H9 (cell line): ENCODE results near the gene KLHL15. TPM values are rescaled to one million over a fixed set of nuclear protein-coding genes. Genes with fewer than 3 reads are reported as not detected.

Experiments
- DNase-seq: peaks from one replicate; pipeline ENCODE4 v3.0.0-alpha.2; 2017
- H2AFZ ChIP-seq: one replicate; pipeline ENCODE4 v1.6.1; 2013; ENCODE audit warnings: mild to moderate bottlenecking, low read length, control low read depth, moderate library complexity
- H2AK5ac ChIP-seq: 2 replicates; pipeline ENCODE4 v1.6.1; 2013; ENCODE audit warnings: low read length, control low read depth, mixed read lengths; ENCODE audit not compliant: insufficient read length
- H2BK120ac ChIP-seq: one replicate; pipeline ENCODE4 v1.6.1; 2013; ENCODE audit warnings: low read depth, mild to moderate bottlenecking, low read length, control low read depth, inconsistent platforms; ENCODE audit not compliant: poor library complexity, severe bottlenecking
- H2BK12ac ChIP-seq: 2 replicates; pipeline ENCODE4 v1.6.1; 2013; ENCODE audit warnings: low read length, control low read depth, mixed read lengths, low read depth; ENCODE audit not compliant: insufficient read length
- H2BK15ac ChIP-seq: 2 replicates; pipeline ENCODE4 v1.6.1; 2013; ENCODE audit warnings: low read depth, low read length, control low read depth
- H2BK20ac ChIP-seq: one replicate; pipeline ENCODE4 v1.6.1; 2013; ENCODE audit warnings: low read depth, mild to moderate bottlenecking, low read length, control low read depth, inconsistent platforms; ENCODE audit not compliant: poor library complexity, severe bottlenecking
- H2BK5ac ChIP-seq: 2 replicates; pipeline ENCODE4 v1.6.1; 2013; ENCODE audit warnings: low read length, control low read depth, mixed read lengths; ENCODE audit not compliant: insufficient read length
- H3K14ac ChIP-seq: 2 replicates; pipeline ENCODE4 v1.6.1; 2013; ENCODE audit warnings: low read length, control low read depth; ENCODE audit not compliant: insufficient read depth
- H3K18ac ChIP-seq: 2 replicates; pipeline ENCODE4 v1.6.1; 2013; ENCODE audit warnings: low read depth, mild to moderate bottlenecking, mixed read lengths, low read length, control low read depth; ENCODE audit not compliant: insufficient read length
- H3K23ac ChIP-seq: 2 replicates; pipeline ENCODE4 v1.6.1; 2013; ENCODE audit warnings: low read length, control low read depth, mixed read lengths, low read depth; ENCODE audit not compliant: insufficient read length
- H3K23me2 ChIP-seq: 2 replicates; pipeline ENCODE4 v1.6.1; 2013; ENCODE audit warnings: low read depth, mild to moderate bottlenecking, mixed read lengths, low read length, control low read depth; ENCODE audit not compliant: insufficient read length, poor library complexity, severe bottlenecking
- H3K27ac ChIP-seq: 2 replicates; pipeline ENCODE4 v1.5.1; 2013; ENCODE audit warnings: low read length, control low read depth, mixed read lengths, low read depth; ENCODE audit not compliant: insufficient read length
- H3K27me3 ChIP-seq: 2 replicates; pipeline ENCODE4 v1.6.1; 2013; ENCODE audit warnings: low read length, control low read depth, inconsistent platforms; ENCODE audit not compliant: insufficient read depth
- H3K4ac ChIP-seq: 2 replicates; pipeline ENCODE4 v1.6.1; 2013; ENCODE audit warnings: low read depth, mild to moderate bottlenecking, control low read depth, inconsistent platforms, low read length, moderate library complexity
- H3K4me1 ChIP-seq: 2 replicates; pipeline ENCODE4 v1.6.1; 2013; ENCODE audit warnings: low read length, control low read depth, inconsistent platforms; ENCODE audit not compliant: insufficient read depth
- H3K4me2 ChIP-seq: 2 replicates; pipeline ENCODE4 v1.6.1; 2013; ENCODE audit warnings: low read length, control low read depth, mixed read lengths; ENCODE audit not compliant: insufficient read length, insufficient read depth
- H3K56ac ChIP-seq: 2 replicates; pipeline ENCODE4 v1.6.1; 2013; ENCODE audit warnings: low read depth, mild to moderate bottlenecking, mixed read lengths, low read length, control low read depth; ENCODE audit not compliant: insufficient read length
- H3K79me1 ChIP-seq: 2 replicates; pipeline ENCODE4 v1.6.1; 2013; ENCODE audit warnings: low read depth, mild to moderate bottlenecking, moderate library complexity, low read length, control low read depth, inconsistent platforms; ENCODE audit not compliant: insufficient read depth, poor library complexity, severe bottlenecking
- H3K79me2 ChIP-seq: 2 replicates; pipeline ENCODE4 v1.6.1; 2013; ENCODE audit warnings: low read length, control low read depth, inconsistent platforms; ENCODE audit not compliant: insufficient read depth
- H3K9ac ChIP-seq: 2 replicates; pipeline ENCODE4 v1.6.1; 2013; ENCODE audit warnings: low read length, control low read depth, mixed read lengths; ENCODE audit not compliant: insufficient read length; ENCODE audit errors: extremely low read depth
- H3K9me3 ChIP-seq: one replicate; pipeline ENCODE4 v1.6.1; 2013; ENCODE audit warnings: low read depth, low read length, inconsistent platforms; ENCODE audit not compliant: control insufficient read depth
- H3T11ph ChIP-seq: one replicate; pipeline ENCODE4 v1.6.1; 2013; ENCODE audit warnings: mild to moderate bottlenecking, low read length, control low read depth, inconsistent platforms
- H4K20me1 ChIP-seq: one replicate; pipeline ENCODE4 v1.6.1; 2013; ENCODE audit not compliant: control insufficient read depth, insufficient read length, insufficient read depth
- H4K5ac ChIP-seq: 2 replicates; pipeline ENCODE4 v1.6.1; 2013; ENCODE audit warnings: low read depth, mild to moderate bottlenecking, mixed read lengths, low read length, control low read depth; ENCODE audit not compliant: insufficient read length
- H4K8ac ChIP-seq: replicated peaks from 2 replicates; pipeline ENCODE4 v1.6.1; 2013; ENCODE audit warnings: low read length, control low read depth, mixed read lengths, low read depth; ENCODE audit not compliant: insufficient read length
- H4K91ac ChIP-seq: 2 replicates; pipeline ENCODE4 v1.6.1; 2013; ENCODE audit warnings: low read depth, mild to moderate bottlenecking, moderate library complexity, mixed read lengths, low read length, control low read depth; ENCODE audit not compliant: insufficient read length
- H3K27ac Mint-ChIP-seq, 3 experiments: 2 replicates in 2 of 3; 3 replicates in 1 of 3; pipeline ENCODE4 v1.8.0; 2020 to 2021; ENCODE audit warnings: mixed read lengths in 3 of 3, mild to moderate bottlenecking in 1 of 3, moderate library complexity in 1 of 3
- H3K27me3 Mint-ChIP-seq: 2 replicates; pipeline ENCODE4 v1.8.0; 2021; ENCODE audit warnings: low read depth, mild to moderate bottlenecking, moderate library complexity, mixed read lengths
- H3K36me3 Mint-ChIP-seq, 3 experiments: 2 replicates in 2 of 3; 3 replicates in 1 of 3; pipeline ENCODE4 v1.8.0; 2020 to 2021; ENCODE audit warnings: low read depth in 3 of 3, mixed read lengths in 3 of 3; ENCODE audit not compliant: insufficient read depth in 1 of 3
- H3K4me1 Mint-ChIP-seq, 2 experiments: 2 replicates each; pipeline ENCODE4 v1.8.0; 2020; ENCODE audit warnings: mixed read lengths in 2 of 2
- H3K4me3 Mint-ChIP-seq, 2 experiments: 2 replicates in 1 of 2; 3 replicates in 1 of 2; pipeline ENCODE4 v1.8.0; 2020 to 2021; ENCODE audit warnings: mild to moderate bottlenecking in 2 of 2, mixed read lengths in 2 of 2, moderate library complexity in 1 of 2
- H3K9me3 Mint-ChIP-seq, 2 experiments: 2 replicates in 1 of 2; 3 replicates in 1 of 2; pipeline ENCODE4 v1.8.0; 2020; ENCODE audit warnings: mild to moderate bottlenecking in 2 of 2, mixed read lengths in 2 of 2, moderate library complexity in 1 of 2
- WGBS: extraction: QIAGEN DNeasy Blood & Tissue Kit; methylation state at CpG from one replicate; pipeline ENCODE4 v1.1.7; 2013; ENCODE audit warnings: missing lambda C conversion rate, low lambda C conversion rate, mixed read lengths; ENCODE audit not compliant: insufficient read length; ENCODE audit errors: extremely low coverage; 5-methylcytosine and 5-hydroxymethylcytosine counted together
- total RNA-seq: library from RNA; stranded (reverse); gene quantifications from 2 replicates; pipeline ENCODE4 v1.2.1, GENCODE V29; 2021
- TF ChIP-seq, protein P1 (sequence below): fragments of 200-600 bp; sonication (generic); conservative IDR thresholded peaks from 3 replicates; pipeline ENCODE4 v1.8.0; 2021; ENCODE audit warnings: antibody characterized with exemption, mild to moderate bottlenecking

Gene KLHL15
- total RNA-seq, 1 experiment from 2014 or later: 19.0 TPM

- Histone ChIP-seq H3K56ac (no peak overlapping the region), H3K9ac (peak overlapping the region; percentile 10), H4K5ac (no peak overlapping the region), H3K23me2 (peaks cover 8% of the 10 kb centered on the region), H4K91ac (no peak overlapping the region), H3K18ac (no peak overlapping the region), H4K20me1 (no peaks in the 10 kb centered on the region), H3K4ac (no peak overlapping the region), H2AFZ (no peak overlapping the region), H3K23ac (no peak overlapping the region), H3K79me1 (peaks cover 6% of the 10 kb centered on the region), H3K9me3 (no peaks in the 10 kb centered on the region), H3K14ac (no peak overlapping the region), H3K4me2 (peak overlapping the region; percentile 82), H3K27ac (no peak overlapping the region), H2BK20ac (no peak overlapping the region), H2BK12ac (no peak overlapping the region), H3T11ph (no peak overlapping the region), H3K79me2 (peaks cover 6% of the 10 kb centered on the region; the same call in 1 of the 2 replicates), H2BK120ac (no peak overlapping the region), H2AK5ac (no peak overlapping the region), H3K4me1 (no peaks in the 10 kb centered on the region), H4K8ac (no peak overlapping the region), H3K27me3 (peaks cover 2% of the 10 kb centered on the region; the same call in 1 of the 2 replicates), H2BK15ac (no peak overlapping the region), H2BK5ac (no peak overlapping the region)
- WGBS: no CpG with 5 or more reads among the region's 1 CpG
- Mint-ChIP-seq H3K4me3 (peak overlapping the region; percentile 82 to 87), H3K27ac (peak overlapping the region in 1 of 3 experiments; percentile 13; a peak in 2 of 7 replicates), H3K36me3 (peaks cover 4 to 26% (median 14%) of the 10 kb centered on the region in 3 experiments; a peak in 6 of 7 replicates), H3K27me3 (peaks cover 19% of the 10 kb centered on the region), H3K4me1 (peaks cover 30% of the 10 kb centered on the region in 2 experiments), H3K9me3 (no peaks in the 10 kb centered on the region; a peak in 1 of 5 replicates)
- TF ChIP-seq, protein P1, sequence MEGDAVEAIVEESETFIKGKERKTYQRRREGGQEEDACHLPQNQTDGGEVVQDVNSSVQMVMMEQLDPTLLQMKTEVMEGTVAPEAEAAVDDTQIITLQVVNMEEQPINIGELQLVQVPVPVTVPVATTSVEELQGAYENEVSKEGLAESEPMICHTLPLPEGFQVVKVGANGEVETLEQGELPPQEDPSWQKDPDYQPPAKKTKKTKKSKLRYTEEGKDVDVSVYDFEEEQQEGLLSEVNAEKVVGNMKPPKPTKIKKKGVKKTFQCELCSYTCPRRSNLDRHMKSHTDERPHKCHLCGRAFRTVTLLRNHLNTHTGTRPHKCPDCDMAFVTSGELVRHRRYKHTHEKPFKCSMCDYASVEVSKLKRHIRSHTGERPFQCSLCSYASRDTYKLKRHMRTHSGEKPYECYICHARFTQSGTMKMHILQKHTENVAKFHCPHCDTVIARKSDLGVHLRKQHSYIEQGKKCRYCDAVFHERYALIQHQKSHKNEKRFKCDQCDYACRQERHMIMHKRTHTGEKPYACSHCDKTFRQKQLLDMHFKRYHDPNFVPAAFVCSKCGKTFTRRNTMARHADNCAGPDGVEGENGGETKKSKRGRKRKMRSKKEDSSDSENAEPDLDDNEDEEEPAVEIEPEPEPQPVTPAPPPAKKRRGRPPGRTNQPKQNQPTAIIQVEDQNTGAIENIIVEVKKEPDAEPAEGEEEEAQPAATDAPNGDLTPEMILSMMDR: no peak
- no peak for DNase-seq
Observed at GRCh38 chrX:24023544-24023943, 3.4 kb downstream of the KLHL15 start.
